ENCODE measurements around the gene IDH3B.
"Not testable (repeated sequence)": the region's sequence is repeated elsewhere in the genome, so short reads cannot be mapped to it uniquely, and the experiment has no call there.

GRCh38 chr20:2684817-2685216 lies 20.8 kb upstream of the IDH3B start:
- TF ChIP-seq CTCF (conservative IDR thresholded peaks at IDR 0.05 in 1 of 2, IDR thresholded peaks at IDR 0.05 in 1 of 2; ENCODE audit: low read depth in 1 of 2, low read length in 2 of 2); EZH2 (IDR thresholded peaks at IDR 0.05; ENCODE audit: low read length, missing control alignments): not testable (repeated sequence)

Data from fibroblast of lung (primary cell).